Glomerular endothelial cell (primary cell): ENCODE data around the gene GJA5. TPM values are rescaled to one million over a fixed set of nuclear protein-coding genes. Genes with fewer than 3 reads are reported as not detected.
"Not testable (repeated sequence)": the region's sequence is repeated elsewhere in the genome, so short reads cannot be mapped to it uniquely, and the experiment has no call there.

Experiments
- DNase-seq: peaks from one replicate; pipeline ENCODE4 v3.0.0-alpha.2; 2011; ENCODE audit warnings: low read depth, low spot score; ENCODE audit errors: extremely low read depth
- total RNA-seq: library from RNA; depleted of rRNA; stranded (reverse); fragments of >200 nt; gene quantifications from 2 replicates; pipeline ENCODE4 v1.2.3, GENCODE V29; 2015

GJA5 gene
- total RNA-seq, 1 donor from 2014 or later = 31.7 TPM

GRCh38 chr1:147734291-147734841, 26.0 kb downstream of the GJA5 start:
- DNase-seq = not testable (repeated sequence)

- DNase-seq = no peak
Observed at GRCh38 chr1:147729315-147729714, 31.1 kb downstream of the GJA5 start.

- no peak for DNase-seq
Observed at GRCh38 chr1:147726168-147726567, 34.2 kb downstream of the GJA5 start.

GRCh38 chr1:147725685-147726084, 34.7 kb downstream of the GJA5 start:
- no peak for DNase-seq

GRCh38 chr1:147723691-147724323, 36.6 kb downstream of the GJA5 start:
- DNase-seq = peak; percentile 22

- no peak for DNase-seq
Observed at GRCh38 chr1:147722124-147722523, 38.3 kb downstream of the GJA5 start.

- no peak for DNase-seq
Observed at GRCh38 chr1:147721716-147722115, 38.7 kb downstream of the GJA5 start.

- DNase-seq = no peak
Observed at GRCh38 chr1:147720557-147720956, 39.8 kb downstream of the GJA5 start.

- no peak for DNase-seq
Observed at GRCh38 chr1:147719711-147720225, 40.6 kb downstream of the GJA5 start.

- no peak for DNase-seq
Observed at GRCh38 chr1:147719029-147719698, 41.2 kb downstream of the GJA5 start.

- no peak for DNase-seq
Observed at GRCh38 chr1:147717706-147718097, 42.7 kb downstream of the GJA5 start.

GRCh38 chr1:147717051-147717705, 43.2 kb downstream of the GJA5 start:
- DNase-seq = no peak

- no peak for DNase-seq
Observed at GRCh38 chr1:147712605-147713004, 47.8 kb downstream of the GJA5 start.

Other genes starting within 250 kb of the GJA5 start
- 17.8 and 18.4 TPM in 2 replicates for gene BCL9, start 219.1 kb downstream of the GJA5 start, total RNA-seq
- gene ACP6, start 90.1 kb downstream of the GJA5 start, total RNA-seq = 5.5 and 10.7 TPM in 2 replicates
- gene GJA8, start 142.2 kb upstream of the GJA5 start, total RNA-seq = not detected in 2 replicates
- 7.5 and 20.8 TPM in 2 replicates for gene GPR89B, start 167.8 kb upstream of the GJA5 start, total RNA-seq